Thyroid gland (tissue), 4 donors: ENCODE measurements around the gene SCN10A.

Experiments used
- POLR2A ChIP-seq, 2 donors: fragments of 450-650 bp; IDR thresholded peaks; one replicate each; pipeline ENCODE4 v1.6.1; 2017; ENCODE audit warnings: antibody characterized with exemption in 2 of 2, mild to moderate bottlenecking in 2 of 2, moderate library complexity in 1 of 2
- TF ChIP-seq, protein P1 (sequence below), 6 experiments: fragments of 200-600 bp in 3 of 6; fragments of 450-650 bp in 3 of 6; sonication (generic) in 3 of 6; IDR thresholded peaks; one replicate each; pipeline ENCODE4 v1.5.1; 2016 to 2019; ENCODE audit warnings: antibody characterized with exemption in 6 of 6, mild to moderate bottlenecking in 2 of 6, inconsistent platforms in 1 of 6, moderate library complexity in 1 of 6

- TF ChIP-seq, protein P1, sequence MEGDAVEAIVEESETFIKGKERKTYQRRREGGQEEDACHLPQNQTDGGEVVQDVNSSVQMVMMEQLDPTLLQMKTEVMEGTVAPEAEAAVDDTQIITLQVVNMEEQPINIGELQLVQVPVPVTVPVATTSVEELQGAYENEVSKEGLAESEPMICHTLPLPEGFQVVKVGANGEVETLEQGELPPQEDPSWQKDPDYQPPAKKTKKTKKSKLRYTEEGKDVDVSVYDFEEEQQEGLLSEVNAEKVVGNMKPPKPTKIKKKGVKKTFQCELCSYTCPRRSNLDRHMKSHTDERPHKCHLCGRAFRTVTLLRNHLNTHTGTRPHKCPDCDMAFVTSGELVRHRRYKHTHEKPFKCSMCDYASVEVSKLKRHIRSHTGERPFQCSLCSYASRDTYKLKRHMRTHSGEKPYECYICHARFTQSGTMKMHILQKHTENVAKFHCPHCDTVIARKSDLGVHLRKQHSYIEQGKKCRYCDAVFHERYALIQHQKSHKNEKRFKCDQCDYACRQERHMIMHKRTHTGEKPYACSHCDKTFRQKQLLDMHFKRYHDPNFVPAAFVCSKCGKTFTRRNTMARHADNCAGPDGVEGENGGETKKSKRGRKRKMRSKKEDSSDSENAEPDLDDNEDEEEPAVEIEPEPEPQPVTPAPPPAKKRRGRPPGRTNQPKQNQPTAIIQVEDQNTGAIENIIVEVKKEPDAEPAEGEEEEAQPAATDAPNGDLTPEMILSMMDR (IDR thresholded peaks at IDR 0.05): no peak
- no peak for TF ChIP-seq POLR2A (IDR thresholded peaks at IDR 0.05)
These were observed 18.1 kb upstream of the SCN10A start for GRCh38 chr3:38834110-38834509.
